Skin epidermis (tissue), 12 donors: ENCODE measurements around the gene ZFAND3.
"Not testable (repeated sequence)": the region's sequence is repeated elsewhere in the genome, so short reads cannot be mapped to it uniquely, and the experiment has no call there.

Experiments
- H3K27ac ChIP-seq, 21 experiments: fragments of 200-600 bp; sonication (generic) in 11 of 21; one replicate each; pipeline ENCODE4 v1.5.0; 2020; ENCODE audit warnings: mild to moderate bottlenecking in 3 of 21, inconsistent platforms in 2 of 21, moderate library complexity in 2 of 21
- H3K4me3 ChIP-seq, 7 experiments: fragments of 200-600 bp; sonication (generic) in 2 of 7; one replicate each; pipeline ENCODE4 v1.5.0; 2020; ENCODE audit warnings: inconsistent platforms in 2 of 7, mild to moderate bottlenecking in 2 of 7, moderate library complexity in 1 of 7

Gene ZFAND3

GRCh38 chr6:37917566-37917965 is 98.0 kb downstream of the ZFAND3 start:
- H3K27ac ChIP-seq = no peak overlapping the region

GRCh38 chr6:37919417-37920157 is 100.1 kb downstream of the ZFAND3 start:
- no peak overlapping the region for H3K27ac ChIP-seq
- H3K4me3 ChIP-seq = no peak overlapping the region

More at GRCh38 chr6:37917566-37917965, 98.0 kb downstream of the ZFAND3 start:
- no peak overlapping the region for H3K4me3 ChIP-seq

- H3K27ac ChIP-seq = no peak overlapping the region
- H3K4me3 ChIP-seq = no peak overlapping the region
Measured at GRCh38 chr6:37920667-37921066, 101.1 kb downstream of the ZFAND3 start.

- Histone ChIP-seq H3K27ac (no peak overlapping the region), H3K4me3 (no peak overlapping the region)
Measured at GRCh38 chr6:37922563-37922962, 103.0 kb downstream of the ZFAND3 start.

GRCh38 chr6:37923514-37923913 is 104.0 kb downstream of the ZFAND3 start:
- H3K4me3 ChIP-seq = no peak overlapping the region
- no peak overlapping the region for H3K27ac ChIP-seq

GRCh38 chr6:37926661-37927060 is 107.1 kb downstream of the ZFAND3 start:
- H3K27ac ChIP-seq = no peak overlapping the region
- no peak overlapping the region for H3K4me3 ChIP-seq

GRCh38 chr6:37928217-37928616 is 108.7 kb downstream of the ZFAND3 start:
- no peak overlapping the region for H3K27ac ChIP-seq
- H3K4me3 ChIP-seq = no peak overlapping the region

GRCh38 chr6:37930288-37930971 is 110.9 kb downstream of the ZFAND3 start:
- Histone ChIP-seq H3K4me3 (no peak overlapping the region), H3K27ac (no peak overlapping the region)

GRCh38 chr6:37931066-37931465 is 111.5 kb downstream of the ZFAND3 start:
- no peak overlapping the region for H3K4me3 ChIP-seq
- H3K27ac ChIP-seq = no peak overlapping the region

GRCh38 chr6:37934276-37934675 is 114.7 kb downstream of the ZFAND3 start:
- Histone ChIP-seq H3K4me3 (no peak overlapping the region), H3K27ac (no peak overlapping the region)

GRCh38 chr6:37936150-37936549 is 116.6 kb downstream of the ZFAND3 start:
- Histone ChIP-seq H3K4me3 (no peak overlapping the region), H3K27ac (no peak overlapping the region)

- Histone ChIP-seq H3K27ac (no peak overlapping the region), H3K4me3 (no peak overlapping the region)
Measured at GRCh38 chr6:37936906-37937305, 117.4 kb downstream of the ZFAND3 start.

- Histone ChIP-seq H3K27ac (no peak overlapping the region), H3K4me3 (no peak overlapping the region)
Measured at GRCh38 chr6:37938909-37939308, 119.4 kb downstream of the ZFAND3 start.

GRCh38 chr6:37940074-37940847 is 120.7 kb downstream of the ZFAND3 start:
- H3K27ac ChIP-seq = no peak overlapping the region
- H3K4me3 ChIP-seq = no peak overlapping the region

- no peak overlapping the region for H3K4me3 ChIP-seq
- H3K27ac ChIP-seq = no peak overlapping the region
Measured at GRCh38 chr6:37941871-37942270, 122.3 kb downstream of the ZFAND3 start.

GRCh38 chr6:37942606-37943376 is 123.3 kb downstream of the ZFAND3 start:
- H3K4me3 ChIP-seq = no peak overlapping the region
- H3K27ac ChIP-seq = no peak overlapping the region

GRCh38 chr6:37943436-37944058 is 124.0 kb downstream of the ZFAND3 start:
- no peak overlapping the region for H3K27ac ChIP-seq
- no peak overlapping the region for H3K4me3 ChIP-seq

GRCh38 chr6:37946057-37946456 is 126.5 kb downstream of the ZFAND3 start:
- H3K27ac ChIP-seq = no peak overlapping the region
- H3K4me3 ChIP-seq = no peak overlapping the region

- H3K4me3 ChIP-seq = no peak overlapping the region
Measured at GRCh38 chr6:37947468-37947867, 127.9 kb downstream of the ZFAND3 start.

GRCh38 chr6:37948584-37948983 is 129.1 kb downstream of the ZFAND3 start:
- not testable (repeated sequence) for H3K27ac ChIP-seq, H3K4me3 ChIP-seq

More at GRCh38 chr6:37947468-37947867, 127.9 kb downstream of the ZFAND3 start:
- H3K27ac ChIP-seq = no peak overlapping the region
